HG03196 (cell line): ENCODE measurements around the gene ELL.
"Not testable (repeated sequence)": the region's sequence is repeated elsewhere in the genome, so short reads cannot be mapped to it uniquely, and the experiment has no call there.

Experiments used
- ATAC-seq: cut with Tn5 transposase; IDR thresholded peaks from one replicate; pipeline ENCODE4 v1.9.1; 2021; ENCODE audit not compliant: unreplicated experiment

ELL gene

DNA sequence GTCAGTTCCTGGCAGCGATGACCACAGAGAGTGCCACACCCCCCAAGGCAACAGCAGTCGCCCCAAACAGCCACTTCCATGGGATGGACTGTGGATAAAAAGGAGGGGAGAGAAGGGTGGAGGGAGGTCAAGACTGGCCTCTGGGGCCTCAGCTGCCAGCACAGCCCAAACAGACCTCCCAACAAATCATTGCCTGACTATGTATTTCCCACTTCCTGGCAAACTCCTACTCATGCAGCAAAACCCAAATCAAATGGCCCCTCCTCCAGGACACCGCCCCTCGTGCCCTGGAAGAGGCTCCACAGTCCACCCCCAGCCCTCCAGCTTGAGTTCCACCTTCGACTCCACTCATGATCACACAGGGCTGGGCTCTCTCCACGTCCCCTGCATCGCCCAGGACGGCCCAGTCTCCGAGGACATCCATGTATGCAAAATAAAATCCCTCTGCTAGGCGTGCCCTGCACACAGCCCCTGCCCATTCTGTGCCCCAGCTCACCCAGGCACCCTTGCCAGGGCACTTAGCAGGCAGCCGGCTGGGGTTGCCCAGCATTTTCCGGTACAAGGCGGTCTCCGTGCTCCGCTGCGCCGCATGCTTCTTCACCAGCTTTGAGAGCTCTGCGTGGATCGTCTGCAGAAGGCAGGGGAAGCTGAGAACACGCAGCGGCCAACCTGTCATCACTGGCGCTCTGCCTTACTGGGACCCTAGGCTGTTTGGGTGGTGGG, 10.5 kb upstream of the ELL start:
- no peak for ATAC-seq

DNA sequence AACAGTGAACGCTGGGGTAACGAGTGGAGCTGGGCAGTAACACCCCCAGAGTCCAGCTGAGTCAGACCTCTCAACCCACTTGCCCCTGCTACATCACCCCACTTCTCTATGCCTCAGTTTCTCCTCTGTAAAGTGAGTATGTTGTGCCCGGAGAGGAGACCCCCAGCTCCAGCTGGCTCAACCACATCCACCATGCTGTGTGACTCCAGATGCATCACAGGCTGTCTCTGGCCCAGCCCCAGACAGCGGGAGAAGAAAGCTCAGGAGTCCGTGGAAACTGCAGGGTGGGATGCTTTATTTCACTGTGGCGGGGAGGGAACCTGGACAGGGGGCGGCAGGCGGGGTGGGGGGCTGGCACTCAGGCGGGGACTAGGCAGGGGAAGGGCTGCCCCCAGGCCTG, 9.6 kb upstream of the ELL start:
- ATAC-seq: no peak

DNA sequence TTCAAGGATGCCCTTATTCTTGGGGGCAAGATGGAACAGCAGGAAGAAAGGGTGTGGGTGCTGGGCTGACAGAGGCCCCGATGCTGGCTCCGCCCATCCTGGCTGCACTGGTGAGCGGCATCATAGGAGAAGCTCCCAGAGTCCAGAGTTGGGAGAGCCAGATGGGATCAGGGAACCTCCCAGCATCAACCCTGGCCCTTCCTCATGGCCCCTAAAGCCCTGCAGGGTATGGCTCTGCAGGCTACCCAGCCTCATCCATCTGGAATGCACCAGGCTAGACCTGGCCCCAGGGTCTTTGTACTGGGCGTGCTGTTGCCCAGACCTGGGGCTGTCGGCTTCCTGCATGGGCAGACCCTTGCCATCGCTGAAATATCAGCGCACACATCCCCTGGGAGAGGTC, 7.9 kb upstream of the ELL start:
- no peak for ATAC-seq

DNA sequence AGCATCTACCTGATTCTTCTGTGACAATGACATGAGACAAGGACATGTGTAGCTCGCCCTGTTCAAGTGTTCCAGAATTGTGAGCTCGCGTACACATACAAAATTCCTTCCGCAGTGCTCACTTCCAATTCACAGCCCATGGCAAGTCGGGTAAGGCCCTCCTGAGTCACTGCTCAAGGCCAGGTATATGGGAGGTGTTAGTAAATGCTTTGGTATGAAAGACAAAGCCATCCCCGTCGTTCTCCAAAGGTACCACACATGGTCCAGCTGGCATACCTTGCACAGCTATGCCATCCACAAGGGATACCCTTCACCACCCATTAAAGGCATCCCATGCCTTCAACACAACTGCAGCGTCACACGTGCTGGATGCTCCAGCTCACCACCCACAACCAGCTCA, 4.4 kb upstream of the ELL start:
- no peak for ATAC-seq

DNA sequence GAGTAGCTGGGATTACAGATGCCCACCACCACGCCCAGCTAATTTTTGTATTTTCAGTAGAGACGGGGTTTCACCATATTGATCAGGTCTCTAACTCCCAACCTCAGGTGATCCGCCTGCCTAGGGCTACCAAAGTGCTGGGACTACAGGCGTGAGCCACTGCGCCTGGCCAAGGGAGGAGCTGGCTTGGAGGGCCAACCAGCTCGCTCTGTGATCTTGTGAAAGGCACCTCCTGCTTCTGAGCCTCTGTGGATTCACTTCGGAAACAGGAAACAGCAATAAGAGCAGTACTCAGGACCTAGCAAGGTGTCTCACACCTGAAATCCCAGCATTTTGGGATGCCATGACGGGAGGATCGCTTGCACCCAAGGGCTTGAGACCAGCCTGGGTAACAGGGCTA, 2.0 kb upstream of the ELL start:
- ATAC-seq: no peak

DNA sequence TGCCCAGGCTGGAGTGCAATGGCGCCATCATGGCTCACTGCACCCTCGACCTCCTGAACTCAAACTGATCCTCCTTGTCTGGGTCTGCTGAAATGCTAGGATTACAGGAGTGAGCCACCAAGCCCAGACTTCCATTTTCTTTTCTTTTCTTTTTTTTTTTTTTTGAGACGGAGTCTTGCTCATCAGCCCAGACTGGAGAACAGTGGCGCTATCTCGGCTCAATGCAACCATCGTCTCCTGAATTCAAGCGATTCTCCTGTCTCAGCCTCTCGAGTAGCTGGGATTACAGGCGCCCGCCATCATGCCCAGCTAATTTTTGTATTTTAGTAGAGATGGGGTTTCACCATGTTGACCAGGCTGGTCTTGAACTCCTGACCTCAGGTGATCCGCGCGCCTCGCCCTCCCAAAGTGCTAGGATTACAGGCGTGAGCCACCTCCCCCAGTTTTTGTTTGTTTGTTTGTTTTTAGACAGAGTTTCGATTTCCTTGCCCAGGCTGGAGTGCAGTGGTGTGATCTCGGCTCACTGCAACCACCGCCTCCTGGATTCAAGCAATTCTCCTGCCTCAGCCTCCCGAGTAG, 1.1 kb upstream of the ELL start:
- not testable (repeated sequence) for ATAC-seq

DNA sequence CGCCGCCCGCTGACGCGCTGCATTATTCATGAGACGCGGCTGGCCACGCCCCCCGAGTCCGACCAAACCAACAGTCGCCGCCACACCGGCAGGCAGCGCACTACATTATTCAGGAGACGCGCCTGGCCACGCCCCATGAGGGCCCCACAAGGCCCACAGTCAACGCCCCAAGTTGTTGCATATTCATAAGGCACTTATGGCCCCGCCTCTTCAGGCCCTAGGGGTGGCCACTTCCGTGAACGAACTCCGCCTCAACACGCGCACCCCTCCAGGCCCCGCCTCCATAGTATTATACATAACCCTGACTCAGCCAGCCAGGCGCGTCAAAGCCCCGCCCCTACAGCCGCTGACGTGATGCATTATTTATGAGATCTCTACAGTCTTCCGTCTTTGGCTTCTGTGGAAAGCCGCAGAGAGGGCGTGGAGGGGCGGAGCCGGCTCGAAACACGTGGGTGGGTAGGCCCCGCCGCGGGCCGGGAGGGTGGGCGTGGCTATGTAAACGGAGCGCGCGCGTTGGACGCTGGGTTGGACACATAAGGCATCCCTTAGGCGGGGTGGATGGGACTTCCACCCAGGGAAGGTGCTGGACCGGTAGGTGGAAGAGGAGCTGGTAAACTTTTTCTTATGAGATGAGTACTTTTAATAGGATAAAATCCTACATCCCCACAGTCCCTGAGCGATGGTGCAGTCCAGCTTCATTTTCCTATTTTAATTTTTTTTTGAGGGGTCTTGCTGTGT, 423 bp upstream of the ELL start:
- ATAC-seq: peak; percentile 81

DNA sequence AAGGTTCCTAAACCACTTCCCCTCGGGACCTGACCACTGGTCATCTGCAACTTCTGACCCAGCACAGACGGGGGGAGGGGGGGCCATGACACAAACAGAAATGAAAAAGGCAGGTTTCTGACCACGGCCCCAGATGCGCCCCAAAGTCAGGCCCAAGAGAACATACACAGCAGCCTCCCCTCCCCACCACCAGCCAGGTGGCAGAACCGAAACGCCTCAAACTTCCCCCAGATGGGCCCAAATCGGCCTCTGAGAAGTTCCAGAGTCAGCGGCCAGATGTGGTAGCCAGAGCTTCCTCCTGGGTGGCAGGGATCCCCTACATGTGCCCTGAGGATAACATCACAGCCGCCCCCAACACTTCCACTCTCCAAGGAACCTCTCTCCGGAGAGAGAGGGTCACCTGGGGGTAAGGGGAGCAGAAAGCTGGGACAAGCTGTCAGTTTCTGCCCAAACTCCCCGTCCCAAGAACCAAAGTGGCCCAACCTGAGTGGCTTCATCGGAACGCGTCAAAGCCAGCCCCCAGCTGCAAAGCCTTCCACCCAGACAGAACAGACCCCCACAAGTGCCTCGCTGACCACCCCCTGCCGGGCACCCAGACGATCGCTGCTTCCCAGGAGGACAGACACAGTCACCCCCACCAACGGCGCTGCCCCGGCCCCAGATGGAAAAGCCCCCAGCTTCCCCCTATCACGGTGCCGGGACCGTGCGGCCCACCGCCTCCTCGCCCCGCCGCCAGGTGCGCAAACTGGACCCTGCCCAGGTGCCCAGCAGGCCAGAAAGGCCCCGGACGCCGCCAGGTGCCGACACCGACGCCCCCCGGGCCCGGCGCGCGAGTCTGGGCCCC, 800 bp downstream of the ELL start:
- no peak for ATAC-seq

DNA sequence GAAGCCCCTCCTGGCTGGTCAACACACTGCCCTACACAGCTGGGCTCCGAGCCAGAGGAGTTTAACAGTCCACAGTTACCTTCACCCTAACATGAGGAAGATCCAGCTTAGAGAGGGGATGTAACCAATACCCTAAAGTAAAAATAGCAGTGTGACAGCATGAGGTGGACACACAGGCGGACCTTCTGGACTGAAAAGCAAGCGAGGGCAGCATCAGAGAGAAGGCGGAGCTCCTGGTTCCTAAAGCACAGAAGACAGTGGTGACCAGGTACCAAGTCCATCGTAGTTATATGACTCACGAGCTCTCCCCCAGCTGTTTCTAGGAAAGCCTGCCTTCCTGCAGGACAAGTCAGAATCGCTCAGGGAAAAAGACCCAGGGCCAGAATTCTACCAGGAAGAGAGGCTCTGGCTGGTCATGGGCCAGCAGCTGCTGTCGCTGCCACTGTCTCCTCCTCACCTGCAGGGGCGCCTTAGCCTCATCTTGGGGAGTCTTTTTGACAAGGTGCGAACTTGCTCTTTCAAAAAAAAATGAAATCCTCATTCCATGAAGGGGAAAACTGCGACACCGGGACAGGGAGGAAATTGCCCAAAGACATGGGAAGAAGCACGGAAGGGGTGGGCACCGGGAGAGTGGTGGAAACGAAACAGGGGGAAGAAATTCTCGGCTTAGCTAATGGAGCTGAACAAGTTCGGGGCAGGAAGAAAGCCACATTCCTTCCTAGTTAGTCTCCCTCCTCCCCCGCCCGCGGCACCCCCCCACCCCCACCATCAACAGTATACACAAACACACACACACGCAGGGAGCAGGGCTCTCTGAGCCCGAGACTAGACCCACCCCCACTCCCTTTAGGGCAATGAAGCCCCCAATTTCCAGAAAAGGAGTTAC, 1.7 kb downstream of the ELL start:
- no peak for ATAC-seq

DNA sequence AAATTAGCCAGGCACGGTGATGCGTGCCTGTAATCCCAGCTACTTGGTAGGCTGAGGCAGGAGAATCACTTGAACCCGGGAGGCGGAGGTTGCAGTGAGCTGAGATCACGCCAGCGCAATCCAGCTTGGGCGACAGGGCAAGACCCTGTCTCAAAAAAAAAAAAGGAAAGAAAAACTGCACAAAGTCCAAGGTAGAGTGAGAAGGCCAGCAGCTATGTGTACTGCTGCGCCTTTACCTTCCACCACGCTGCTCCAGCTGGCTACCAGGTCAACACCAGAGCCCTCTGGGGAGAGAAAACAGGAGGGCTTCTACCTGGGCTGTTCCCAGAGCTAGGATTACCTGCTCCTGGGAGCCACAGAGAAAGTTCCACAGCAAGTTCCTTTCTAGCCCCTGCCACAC, 3.2 kb downstream of the ELL start:
- no peak for ATAC-seq

DNA sequence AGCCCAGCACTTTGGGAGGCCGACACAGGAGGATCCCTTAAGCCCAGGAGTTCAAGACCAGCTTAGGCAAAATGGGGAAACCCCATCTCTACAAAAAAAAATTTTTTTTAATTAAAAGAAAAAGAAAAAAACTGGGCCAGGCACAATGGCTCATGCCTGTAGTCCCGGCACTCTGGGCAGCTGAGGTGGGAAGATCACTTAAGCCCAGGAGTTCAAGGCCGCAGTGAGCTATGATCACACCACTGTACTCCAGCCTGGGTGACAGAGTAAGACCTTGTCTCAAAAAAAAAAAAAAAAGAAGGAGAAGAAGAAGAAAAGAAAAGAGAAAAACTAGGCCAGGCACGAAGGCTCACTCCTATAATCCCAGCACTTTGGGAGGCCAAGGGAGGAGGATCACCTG, 4.3 kb downstream of the ELL start:
- ATAC-seq: no peak

DNA sequence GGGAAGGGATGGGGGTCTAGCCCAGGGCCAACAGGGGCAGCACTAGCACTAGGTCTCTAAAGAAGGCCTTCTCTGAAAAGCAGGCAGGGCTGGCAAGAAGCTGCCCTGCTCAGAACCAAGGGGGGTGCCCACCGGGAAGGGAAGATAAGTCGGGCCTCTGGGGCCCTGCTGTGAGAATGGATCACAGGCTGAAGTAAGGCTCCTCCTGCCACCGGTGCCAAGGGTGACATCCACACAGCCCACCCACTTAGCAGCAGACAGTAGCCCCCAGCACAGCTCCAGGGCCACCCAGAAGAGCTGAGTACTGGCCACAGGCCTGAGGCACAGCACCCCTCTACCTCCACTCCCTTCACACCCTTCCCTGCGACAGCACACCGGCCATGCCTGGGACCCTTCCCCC, 5.9 kb downstream of the ELL start:
- no peak for ATAC-seq

DNA sequence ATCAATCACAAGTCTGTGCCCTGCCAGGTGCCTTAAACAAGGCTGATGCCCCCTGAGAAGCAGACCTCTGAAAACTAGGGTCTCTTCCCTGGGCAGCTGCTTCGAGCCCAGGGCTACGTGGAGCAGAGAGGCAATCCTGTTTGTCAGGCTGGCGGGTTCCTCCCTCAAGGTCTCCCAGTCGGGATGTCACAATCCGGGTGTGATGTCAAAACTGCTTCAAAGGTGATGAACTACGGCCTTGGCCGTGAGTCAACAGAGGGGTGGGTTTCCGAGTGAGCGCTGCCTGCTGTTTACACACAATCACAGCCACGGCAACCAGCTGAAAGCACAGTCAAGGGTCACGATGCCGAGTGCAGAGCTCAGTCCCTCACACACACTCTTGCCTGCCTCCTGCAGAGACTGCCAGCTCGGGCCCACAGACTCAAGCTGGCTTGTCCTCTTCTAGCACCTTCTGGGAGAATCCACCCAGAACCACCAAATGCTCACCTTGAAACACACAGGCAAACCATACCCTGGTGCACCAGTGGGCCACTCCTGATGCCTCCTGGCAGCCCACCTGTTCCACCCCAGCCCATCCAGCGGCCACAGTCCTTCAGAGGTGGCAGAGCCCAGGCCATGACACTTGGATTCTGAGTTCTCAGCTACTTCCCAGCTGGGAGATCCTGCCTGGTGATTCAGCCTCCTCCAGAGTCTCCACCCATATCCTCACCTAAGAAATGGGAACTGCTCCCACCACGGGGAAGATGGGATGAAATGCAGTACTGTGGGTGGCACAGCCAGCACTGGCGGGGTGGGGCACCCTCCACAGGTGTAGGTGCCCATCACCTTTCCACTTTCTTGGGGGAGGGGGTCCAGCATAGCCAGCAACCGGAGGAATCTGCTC, 6.8 kb downstream of the ELL start:
- ATAC-seq: no peak

DNA sequence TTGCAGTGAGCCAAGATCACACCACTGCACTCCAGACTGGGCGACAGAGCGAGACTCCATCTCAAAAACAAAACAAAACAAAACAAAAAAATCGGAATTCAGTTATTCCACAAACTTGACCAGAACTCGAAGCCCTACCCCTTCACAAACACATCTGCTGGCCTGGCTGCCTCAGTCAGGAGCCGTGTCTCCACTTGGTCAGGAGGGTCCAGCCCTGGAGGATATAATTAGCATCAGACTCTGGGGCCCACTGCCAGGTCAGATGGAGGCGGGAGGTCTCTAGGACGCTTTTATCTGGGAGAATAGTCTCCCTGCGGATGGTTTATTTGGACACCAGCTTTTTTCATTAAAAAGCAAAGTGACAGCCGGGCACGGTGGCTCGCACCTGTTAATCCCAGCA, 8.0 kb downstream of the ELL start:
- no peak for ATAC-seq

DNA sequence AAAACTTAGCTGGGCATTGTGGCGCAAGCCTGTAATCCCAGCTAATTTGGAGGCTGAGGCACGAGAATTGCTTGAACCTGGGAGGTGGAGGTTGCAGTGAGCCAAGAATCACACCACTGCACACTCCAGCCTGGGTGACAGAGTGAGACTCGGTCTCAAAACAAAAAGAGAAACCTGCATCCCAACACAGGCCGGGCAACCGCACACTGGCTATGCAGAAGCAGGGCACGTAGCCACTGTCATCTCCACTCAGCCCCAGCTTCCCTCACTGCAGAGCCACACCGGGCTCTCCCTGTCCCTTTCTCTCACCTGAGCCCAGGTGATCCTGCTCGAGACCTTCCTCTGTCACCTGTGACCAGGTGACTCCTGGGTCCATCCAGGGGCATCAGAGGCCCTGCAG, 11.7 kb downstream of the ELL start:
- no peak for ATAC-seq

DNA sequence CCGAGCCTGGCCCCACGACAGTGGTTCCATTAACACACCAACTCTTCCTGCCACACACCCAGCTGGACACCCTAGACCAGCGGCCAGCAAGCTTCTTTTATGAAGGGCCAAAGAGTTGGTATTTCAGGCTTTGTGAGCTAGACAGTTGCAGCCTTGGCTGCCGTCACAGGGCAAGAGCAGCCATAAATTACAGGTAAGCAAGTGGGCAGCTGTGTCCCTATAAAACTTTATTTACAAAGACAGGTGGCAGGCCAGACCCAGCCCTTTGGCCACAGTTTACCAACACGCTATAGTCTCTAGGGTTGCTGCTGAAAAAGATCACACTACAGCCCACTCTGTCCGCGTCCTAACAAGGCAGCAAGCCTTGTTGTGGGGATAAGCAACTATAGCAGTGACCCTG, 13.3 kb downstream of the ELL start:
- ATAC-seq: no peak

DNA sequence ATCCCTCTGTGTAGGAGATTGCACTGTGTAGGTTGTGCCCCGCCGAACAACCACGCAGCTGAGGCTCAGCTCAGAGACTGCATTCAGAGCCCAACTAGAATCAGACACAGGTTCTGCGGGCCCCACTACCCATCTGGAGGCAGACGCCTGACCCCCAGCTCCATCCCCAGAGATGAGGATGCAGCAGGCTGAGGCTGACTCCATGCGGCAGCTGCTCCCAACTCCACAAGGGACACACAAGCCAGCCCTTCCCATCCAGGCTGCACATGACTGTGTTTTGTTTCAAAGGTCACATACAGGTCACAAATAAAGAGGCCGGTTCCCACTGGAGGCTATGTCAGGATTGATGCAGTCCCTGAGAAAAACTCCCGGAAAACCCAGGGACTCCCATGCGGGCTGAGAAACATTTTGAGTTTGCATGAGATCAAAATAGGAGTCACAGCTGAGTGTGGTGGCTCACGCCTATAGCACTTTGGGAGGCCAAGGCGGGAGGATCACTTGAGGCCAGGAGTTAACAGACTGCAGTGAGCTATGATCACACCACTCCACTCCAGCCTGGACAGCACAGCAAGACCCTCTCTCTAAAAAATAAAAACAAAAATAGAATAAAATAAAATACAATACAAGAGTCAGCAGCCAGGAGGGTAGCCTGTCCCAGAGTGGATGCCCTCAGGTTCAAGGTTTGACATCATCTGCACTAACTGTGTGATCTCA, 14.0 kb downstream of the ELL start:
- no peak for ATAC-seq

DNA sequence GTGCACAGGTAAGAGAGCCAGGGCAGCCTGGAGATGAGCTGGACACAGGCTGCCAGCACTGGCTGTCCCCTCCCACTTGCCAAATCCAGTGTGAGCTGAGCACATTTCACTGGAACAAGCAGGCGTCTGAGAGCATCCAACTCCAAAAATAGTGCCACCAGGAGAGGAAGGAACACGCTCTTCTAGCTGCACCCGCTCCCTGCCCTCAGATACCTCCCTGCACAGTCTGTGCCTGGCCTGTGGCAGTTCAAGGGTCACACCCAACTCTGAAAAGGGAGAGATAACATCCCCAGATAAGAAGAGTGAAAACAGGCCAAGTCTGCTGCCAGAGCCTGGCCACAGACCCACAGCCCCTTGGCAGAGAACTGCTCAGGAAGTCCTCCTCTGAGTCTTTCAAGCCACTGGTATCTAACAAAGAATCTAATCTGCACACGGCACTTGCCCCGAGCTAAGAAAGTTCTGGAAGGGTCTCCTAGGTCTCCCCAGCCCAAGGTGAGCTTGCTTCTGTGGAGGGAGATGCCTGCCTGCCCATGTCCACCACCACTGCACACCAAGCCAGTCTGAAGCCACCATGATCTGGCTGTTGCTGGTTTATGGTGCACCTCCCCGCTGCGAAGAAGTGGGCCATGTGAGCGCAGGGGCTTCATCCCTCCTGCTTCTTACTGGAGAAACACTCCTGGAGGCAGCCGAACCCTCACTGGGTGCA, 14.7 kb downstream of the ELL start:
- ATAC-seq: no peak
